ENCODE results near the gene CACNA1C.

The CACNA1C gene

DNA sequence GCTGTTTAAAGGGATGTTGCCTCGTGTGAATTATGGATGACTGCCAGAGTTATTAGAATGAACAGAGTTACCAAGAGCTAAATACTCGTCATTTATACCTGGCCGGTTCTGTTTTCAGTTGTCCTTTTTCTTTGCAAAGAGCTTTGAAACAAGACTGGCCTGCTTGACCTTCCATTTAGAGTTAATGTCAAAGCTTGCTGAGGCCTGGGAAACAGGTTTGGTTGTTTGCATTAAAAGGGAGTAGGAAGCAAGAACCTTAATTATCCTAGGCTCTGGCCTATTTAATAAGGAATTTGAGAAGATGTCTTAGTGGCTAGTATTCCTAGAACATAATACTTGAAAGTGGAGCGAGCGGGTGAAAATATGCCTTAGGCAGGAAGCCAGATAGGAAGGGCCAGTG is 233.3 kb downstream of the CACNA1C start:
- no peak for DNase-seq

GRCh38 chr12:2286461-2287131 is 233.8 kb downstream of the CACNA1C start:
- no peak for DNase-seq

DNA sequence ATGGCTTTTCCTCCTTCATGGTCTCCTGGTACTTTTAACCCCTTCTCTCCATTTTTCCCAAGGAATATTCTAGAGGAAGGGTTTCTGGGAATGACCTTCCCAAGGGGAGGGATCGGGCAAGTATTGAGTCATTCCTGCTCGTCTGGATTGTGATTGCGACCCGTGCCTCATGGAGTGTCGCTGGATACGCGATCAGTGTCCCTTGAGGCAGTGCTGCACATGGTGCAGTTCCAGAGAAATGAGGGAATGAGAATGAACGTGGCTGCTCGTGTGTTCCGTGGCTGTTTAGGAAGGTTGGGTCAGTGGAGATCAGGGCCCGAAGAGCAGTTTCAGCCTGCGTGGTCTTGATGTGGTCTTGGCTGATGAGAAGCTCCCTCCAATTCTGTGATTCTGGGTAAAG is 234.4 kb downstream of the CACNA1C start:
- no peak for DNase-seq

GRCh38 chr12:2287589-2287988 is 234.8 kb downstream of the CACNA1C start:
- no peak for DNase-seq

- DNase-seq = no peak
Measured at GRCh38 chr12:2288001-2288400, 235.2 kb downstream of the CACNA1C start.

- DNase-seq = no peak
Measured at GRCh38 chr12:2288471-2288870, 235.7 kb downstream of the CACNA1C start.

DNA sequence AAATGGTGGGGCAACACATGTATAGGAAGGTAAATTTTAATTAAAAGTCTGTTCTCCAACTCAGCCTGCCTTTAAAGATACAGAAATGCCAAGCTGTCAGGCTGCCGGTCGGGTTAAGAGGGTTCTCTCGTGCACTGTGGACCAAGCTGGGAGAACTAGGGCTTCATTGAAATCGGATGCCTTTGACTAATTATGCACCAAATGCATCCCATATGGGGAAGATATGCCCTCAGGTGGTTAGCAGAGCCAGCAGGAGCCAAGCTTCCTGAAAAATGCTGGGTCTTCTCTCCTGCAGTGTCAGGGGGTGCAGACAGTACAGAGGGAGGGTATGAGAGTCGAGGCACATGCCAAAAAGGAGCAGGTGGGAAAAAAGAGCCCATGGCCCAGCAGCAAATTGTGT is 236.1 kb downstream of the CACNA1C start:
- DNase-seq = no peak

DNA sequence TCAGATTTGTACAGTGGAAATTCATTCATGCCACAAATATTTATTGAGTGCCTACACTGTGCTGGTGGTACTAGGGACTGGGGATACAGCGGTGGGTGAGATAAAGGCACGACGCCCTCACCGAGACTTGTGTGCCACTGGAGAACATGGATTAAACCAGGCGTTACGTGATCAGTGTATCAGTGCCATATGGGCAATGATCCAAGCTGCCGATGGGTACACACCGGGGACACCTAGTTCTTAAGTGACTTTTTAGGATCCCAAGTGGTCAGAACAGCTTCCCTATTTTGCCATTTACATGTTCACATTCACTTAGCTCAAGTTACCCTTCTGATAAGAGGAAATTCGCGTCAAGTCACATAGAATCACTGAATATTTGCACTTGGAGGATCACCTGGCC is 236.7 kb downstream of the CACNA1C start:
- DNase-seq = no peak

DNA sequence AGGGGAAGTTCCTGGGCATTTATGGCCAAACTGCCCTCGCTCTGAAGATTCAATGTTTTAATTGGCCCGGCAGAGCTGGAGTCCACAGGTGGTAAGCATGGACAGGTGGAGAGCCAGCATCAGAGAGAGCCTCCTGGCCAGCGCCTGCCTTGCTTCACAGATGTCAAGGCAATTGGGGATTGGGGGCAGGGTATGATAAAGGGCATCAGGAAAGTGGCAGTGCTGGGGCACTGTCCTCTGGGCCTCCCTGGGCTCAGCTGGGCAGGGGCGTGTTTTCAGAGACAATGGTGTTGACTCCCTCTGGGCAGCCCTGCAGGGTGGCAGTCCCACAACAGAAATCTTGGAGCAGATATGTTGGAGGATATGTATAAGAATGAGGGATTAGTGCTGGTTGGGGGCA is 237.3 kb downstream of the CACNA1C start:
- no peak for DNase-seq

DNA sequence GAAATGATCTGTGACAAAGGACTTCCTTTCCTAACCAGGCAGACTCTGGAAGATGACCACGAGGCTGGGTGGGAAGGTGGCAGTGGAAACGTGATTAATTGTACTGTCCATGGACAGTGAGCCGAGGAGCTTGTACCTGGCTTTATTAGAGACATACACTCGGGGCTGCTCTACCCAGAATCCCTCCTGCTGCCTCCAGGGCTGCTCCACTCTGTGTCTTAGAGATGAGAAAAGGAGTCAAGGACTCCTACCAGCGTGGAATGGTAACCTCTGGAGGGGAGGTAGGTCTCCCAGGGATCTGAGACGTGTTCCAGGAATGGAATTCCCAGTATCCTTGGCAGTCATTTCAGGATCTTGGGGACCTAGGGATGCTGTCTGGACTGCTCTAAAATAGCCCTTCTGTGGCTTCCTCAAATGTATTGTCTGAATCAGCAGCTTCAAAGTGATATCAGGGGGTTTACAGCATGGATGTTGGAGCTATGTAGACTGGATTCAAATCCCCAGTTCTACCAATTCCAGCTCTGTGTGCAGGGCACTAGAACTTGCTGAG is 237.8 kb downstream of the CACNA1C start:
- no peak for DNase-seq

- no peak for DNase-seq
Measured at GRCh38 chr12:2291182-2291832, 238.5 kb downstream of the CACNA1C start.

GRCh38 chr12:2291947-2292346 is 239.2 kb downstream of the CACNA1C start:
- no peak for DNase-seq

DNA sequence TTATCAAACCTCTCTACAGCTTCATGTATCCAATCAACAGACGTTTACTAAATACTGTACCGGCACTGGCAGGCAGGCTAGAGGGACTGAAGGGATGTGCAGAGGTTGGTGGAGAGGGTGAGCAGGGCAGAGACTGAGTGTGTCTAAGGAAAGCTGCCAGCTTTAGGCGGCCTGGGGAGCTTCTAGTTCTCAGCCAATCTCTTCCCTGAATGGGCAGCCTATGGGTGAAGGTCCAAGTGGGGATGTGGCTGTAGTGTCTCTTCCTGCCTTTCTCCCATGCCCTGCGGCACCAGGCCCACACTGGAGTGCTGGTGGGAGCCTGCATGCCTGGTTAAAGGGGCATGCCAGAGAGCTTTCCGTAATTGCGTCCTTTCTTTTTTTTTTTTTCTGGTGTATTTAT is 239.8 kb downstream of the CACNA1C start:
- DNase-seq = no peak

DNA sequence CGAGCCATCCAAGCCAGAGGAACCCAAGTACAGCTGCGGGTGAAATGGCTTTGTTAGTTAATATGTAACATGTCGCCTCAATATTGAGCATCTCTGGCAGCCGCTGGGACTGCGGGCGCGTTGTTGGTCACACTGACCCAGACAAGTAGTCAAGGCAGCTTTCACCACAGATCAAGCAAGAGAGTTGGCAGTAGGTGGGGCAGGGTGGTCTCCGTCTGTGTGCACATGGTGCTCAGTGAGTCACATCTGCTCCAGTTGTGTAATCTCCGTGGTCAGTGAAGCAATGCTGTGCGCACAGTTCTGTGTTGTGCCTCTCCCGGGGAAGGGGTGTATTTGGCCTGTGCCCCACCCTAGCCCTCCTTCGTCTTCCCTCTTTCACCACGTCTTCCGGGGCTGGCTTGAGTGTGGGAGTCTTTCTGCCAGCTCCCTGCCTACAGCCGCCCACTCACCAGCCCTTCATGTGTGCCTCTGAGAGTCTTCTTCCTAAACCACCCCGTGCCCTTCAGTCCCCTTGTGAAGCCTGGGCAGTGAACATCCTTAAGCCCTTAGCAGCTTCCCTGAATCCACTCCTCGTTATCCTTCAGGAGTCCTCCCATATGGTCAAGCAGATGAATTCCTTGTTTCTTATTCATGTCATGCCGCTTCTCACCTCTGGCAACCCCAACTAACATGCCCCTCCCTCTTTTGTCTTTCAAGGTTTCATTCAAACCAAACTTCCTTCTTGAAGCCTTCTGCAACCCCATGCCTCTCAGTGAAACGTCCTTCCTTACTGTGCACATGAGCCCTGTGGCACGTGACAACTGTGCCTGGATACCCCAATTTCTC is 242.1 kb downstream of the CACNA1C start:
- no peak for DNase-seq

GRCh38 chr12:2295941-2296461 is 243.2 kb downstream of the CACNA1C start:
- no peak for DNase-seq

DNA sequence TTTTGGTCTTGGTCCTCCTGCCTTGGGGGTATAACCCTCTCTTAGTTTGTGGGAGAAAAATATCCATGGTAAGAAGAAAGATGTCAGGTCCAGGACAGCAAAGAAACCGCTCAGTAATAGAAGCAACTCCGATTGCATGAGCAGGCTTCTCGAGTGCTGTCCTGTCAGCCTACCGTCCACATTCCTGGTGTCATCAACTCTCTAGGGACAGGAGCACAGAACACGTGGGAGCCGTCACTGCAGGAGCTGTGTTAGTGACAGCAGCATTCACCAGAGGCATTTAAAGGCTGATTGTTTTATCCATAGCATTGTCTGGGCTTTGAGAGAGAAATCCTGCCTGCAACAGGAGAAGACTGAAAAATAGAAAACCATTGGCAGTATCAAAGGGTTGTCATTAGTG is 244.2 kb downstream of the CACNA1C start:
- no peak for DNase-seq

- no peak for DNase-seq
Measured at GRCh38 chr12:2297658-2298057, 244.9 kb downstream of the CACNA1C start.

GRCh38 chr12:2298556-2299200 is 245.9 kb downstream of the CACNA1C start:
- DNase-seq = no peak

DNA sequence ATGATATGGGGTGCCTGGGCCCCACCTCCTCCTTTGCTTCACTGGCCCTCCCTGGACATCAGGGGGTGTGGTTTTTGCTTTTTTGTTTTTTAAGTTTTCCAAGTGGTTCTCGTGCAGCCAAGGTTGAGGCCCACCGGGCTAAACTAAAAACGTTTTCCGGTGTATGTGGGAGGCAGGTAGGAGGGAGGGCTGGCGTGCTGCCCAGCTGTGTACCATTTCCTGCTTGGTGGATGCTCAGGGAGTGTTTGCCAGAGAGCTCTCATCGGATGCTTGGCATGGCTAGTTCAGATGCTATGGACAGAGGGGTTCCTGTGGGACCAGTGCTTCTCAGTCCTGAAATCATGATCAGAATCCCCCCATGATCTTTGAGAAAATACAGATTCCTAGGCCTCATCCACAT is 246.4 kb downstream of the CACNA1C start:
- DNase-seq = no peak

DNA sequence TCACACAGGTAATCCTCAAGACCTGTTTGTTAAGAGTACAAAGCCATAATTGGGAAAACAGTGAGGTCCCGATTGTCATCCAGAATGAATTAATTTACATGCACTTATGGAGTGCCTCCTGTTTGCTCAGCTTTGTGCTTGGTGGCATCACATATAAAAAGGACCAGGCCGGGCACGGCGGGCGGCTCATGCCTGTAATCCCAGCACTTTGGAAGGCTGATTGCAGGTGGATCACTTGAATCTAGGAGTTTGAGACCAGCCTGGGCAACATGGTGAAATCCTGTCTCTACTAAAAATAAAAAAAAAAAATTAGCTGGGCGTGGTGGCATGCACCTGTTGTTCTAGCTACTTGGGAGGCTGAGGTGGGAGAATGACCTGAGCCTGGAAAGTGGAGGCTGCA is 247.4 kb downstream of the CACNA1C start:
- DNase-seq = no peak

GRCh38 chr12:2300886-2301285 is 248.1 kb downstream of the CACNA1C start:
- no peak for DNase-seq

DNA sequence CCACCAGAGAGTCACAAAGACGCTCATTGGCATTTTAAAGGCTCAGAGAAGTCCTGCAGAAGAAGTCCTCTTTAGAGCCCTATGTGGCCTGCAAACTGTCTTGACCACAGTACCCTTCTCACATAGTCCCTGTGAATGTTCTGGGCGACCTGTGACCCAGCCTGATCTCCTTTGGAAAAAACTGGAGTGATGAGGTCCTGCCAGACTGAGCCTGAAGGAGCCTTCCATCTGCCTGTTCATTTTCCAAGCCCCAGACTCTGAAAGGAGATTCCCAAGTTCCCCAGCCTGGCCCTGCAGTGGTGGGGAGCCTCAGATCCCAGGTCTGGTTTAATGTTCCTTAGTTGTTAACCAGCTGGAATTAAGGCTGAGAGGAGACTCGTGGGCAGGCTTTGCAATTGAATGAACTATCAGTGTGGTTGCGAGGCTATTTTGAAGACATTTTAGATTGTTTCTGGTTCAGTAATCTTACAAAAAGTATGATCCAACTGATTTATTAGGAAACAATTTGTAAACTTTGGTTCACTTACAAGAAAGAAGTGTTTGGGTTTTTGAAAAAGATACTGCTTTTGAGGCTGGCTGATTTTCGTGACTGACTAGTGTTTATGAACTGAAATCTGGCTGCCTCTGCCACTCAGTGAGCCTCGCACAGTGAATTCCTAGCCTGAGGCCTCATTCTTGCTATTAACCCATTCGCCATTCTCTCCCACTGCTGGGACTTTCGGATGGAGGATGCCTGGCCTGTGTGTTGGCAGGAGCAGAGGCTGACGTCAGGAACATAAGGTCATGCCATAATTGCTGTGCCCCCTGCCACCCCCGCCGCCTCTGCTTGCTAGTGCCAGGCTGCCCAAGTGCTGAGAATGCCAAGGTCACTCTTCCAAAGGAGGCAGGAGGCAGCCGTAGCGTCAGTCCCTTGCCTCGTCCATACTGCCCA is 249.0 kb downstream of the CACNA1C start:
- DNase-seq = no peak
